IMR-90 (cell line): ENCODE data around the gene DNAJC5G. TPM values are rescaled to one million over a fixed set of nuclear protein-coding genes. Genes with fewer than 3 reads are reported as not detected.

Experiments used
- ATAC-seq: fragments of 200-7000 bp; cut with Tn5 transposase; 2 replicates; pipeline ENCODE4 v1.9.1; 2020; ENCODE audit warnings: low read depth, mild to moderate bottlenecking, moderate library complexity
- BruUV-seq: library from RNA; stranded (reverse); fragments of 400-500 nt; replicated peaks from 2 replicates; lab custom pipeline; 2021; lab: Mats Ljungman, UMichigan
- CTCF ChIA-PET: fragments of 300-600 bp; formaldehyde crosslinking; extraction: SDS; loops from one replicate; lab custom pipeline; 2021; ENCODE audit warnings: antibody characterized with exemption; lab: Yijun Ruan, JAX
- POLR2A ChIA-PET: fragments of 300-600 bp; sonication (Branson Sonifier 250); formaldehyde crosslinking; loops from one replicate; lab custom pipeline; 2022; ENCODE audit warnings: antibody characterized with exemption; ENCODE audit not compliant: unreplicated experiment; lab: Charles Lee
- DNase-seq: peaks from one replicate; pipeline ENCODE4 v3.0.0; 2013
- H2AFZ ChIP-seq: replicated peaks from 2 replicates; pipeline ENCODE3; 2013; ENCODE audit warnings: low read length, mild to moderate bottlenecking; ENCODE audit not compliant: poor library complexity
- H2AK5ac ChIP-seq: 2 replicates; pipeline ENCODE4 v1.6.1; 2013; ENCODE audit warnings: low read depth, low read length, inconsistent platforms
- H2AK9ac ChIP-seq: replicated peaks from 2 replicates; pipeline ENCODE3; 2013; ENCODE audit warnings: mild to moderate bottlenecking, low read depth, low read length, moderate library complexity; ENCODE audit not compliant: poor library complexity
- H2BK120ac ChIP-seq: 2 replicates; pipeline ENCODE4 v1.6.1; 2013; ENCODE audit warnings: low read depth, low read length, inconsistent platforms
- H2BK15ac ChIP-seq: 3 replicates; pipeline ENCODE4 v1.6.1; 2013; ENCODE audit warnings: low read depth, low read length, inconsistent platforms
- H2BK20ac ChIP-seq: 2 replicates; pipeline ENCODE4 v1.6.1; 2013; ENCODE audit warnings: low read depth, mild to moderate bottlenecking, inconsistent platforms, low read length, moderate library complexity
- H2BK5ac ChIP-seq: 2 replicates; pipeline ENCODE4 v1.6.1; 2013; ENCODE audit warnings: mild to moderate bottlenecking, low read depth, low read length, inconsistent platforms; ENCODE audit not compliant: poor library complexity, severe bottlenecking
- H3K14ac ChIP-seq: replicated peaks from 2 replicates; pipeline ENCODE4 v1.6.1; 2013; ENCODE audit warnings: low read depth, low read length, inconsistent platforms
- H3K18ac ChIP-seq: 2 replicates; pipeline ENCODE4 v1.6.1; 2013; ENCODE audit warnings: low read depth, low read length, control low read depth
- H3K23ac ChIP-seq: 2 replicates; pipeline ENCODE4 v1.6.1; 2013; ENCODE audit warnings: low read depth, low read length, inconsistent platforms
- H3K27ac ChIP-seq: 2 replicates; pipeline ENCODE4 v1.5.1; 2013; ENCODE audit warnings: mild to moderate bottlenecking, control low read depth, low read length; ENCODE audit not compliant: insufficient read depth
- H3K27me3 ChIP-seq: 2 replicates; pipeline ENCODE4 v1.6.1; 2013; ENCODE audit warnings: low read length; ENCODE audit not compliant: control insufficient read depth, insufficient read depth
- H3K36me3 ChIP-seq: 2 replicates; pipeline ENCODE4 v1.6.1; 2013; ENCODE audit warnings: low read length, mixed read lengths; ENCODE audit not compliant: control insufficient read depth, insufficient read depth
- H3K4ac ChIP-seq: 2 replicates; pipeline ENCODE4 v1.6.1; 2013; ENCODE audit warnings: low read depth, low read length, inconsistent platforms
- H3K4me1 ChIP-seq: 2 replicates; pipeline ENCODE4 v1.6.1; 2013; ENCODE audit warnings: low read length, mixed read lengths; ENCODE audit not compliant: control insufficient read depth, insufficient read depth
- H3K4me2 ChIP-seq: 2 replicates; pipeline ENCODE4 v1.6.1; 2013; ENCODE audit warnings: low read depth, mild to moderate bottlenecking, control low read depth, low read length, moderate library complexity
- H3K4me3 ChIP-seq: 2 replicates; pipeline ENCODE4 v1.5.1; 2013; ENCODE audit warnings: low read depth, mild to moderate bottlenecking, control low read depth, low read length, moderate library complexity; ENCODE audit not compliant: insufficient read depth
- H3K56ac ChIP-seq: 2 replicates; pipeline ENCODE4 v1.6.1; 2013; ENCODE audit warnings: low read length, inconsistent platforms; ENCODE audit not compliant: insufficient read depth; ENCODE audit errors: extremely low read depth
- H3K79me1 ChIP-seq, 2 experiments: 2 replicates each; pipeline ENCODE4 v1.6.1; 2013; ENCODE audit warnings: low read length in 2 of 2, inconsistent platforms in 1 of 2, low read depth in 1 of 2
- H3K9ac ChIP-seq: 2 replicates; pipeline ENCODE4 v1.6.1; 2013; ENCODE audit warnings: low read depth, low read length, control low read depth
- H3K9me1 ChIP-seq: 2 replicates; pipeline ENCODE4 v1.6.1; 2013; ENCODE audit warnings: low read length, inconsistent platforms; ENCODE audit not compliant: insufficient read depth
- H3K9me3 ChIP-seq: 2 replicates; pipeline ENCODE4 v1.6.1; 2013; ENCODE audit warnings: low read length; ENCODE audit not compliant: control insufficient read depth, insufficient read depth
- H4K20me1 ChIP-seq: 2 replicates; pipeline ENCODE4 v1.6.1; 2013; ENCODE audit warnings: low read length, inconsistent platforms; ENCODE audit not compliant: insufficient read depth
- H4K5ac ChIP-seq: 2 replicates; pipeline ENCODE4 v1.6.1; 2013; ENCODE audit warnings: mild to moderate bottlenecking, low read depth, low read length, control low read depth
- H4K8ac ChIP-seq, 2 experiments: 2 replicates each; pipeline ENCODE4 v1.6.1; 2013; ENCODE audit warnings: low read depth in 2 of 2, low read length in 2 of 2, control low read depth in 1 of 2, inconsistent platforms in 1 of 2
- H4K91ac ChIP-seq: 2 replicates; pipeline ENCODE4 v1.6.1; 2013; ENCODE audit warnings: low read depth, low read length, inconsistent platforms; ENCODE audit not compliant: insufficient read depth
- MXI1 ChIP-seq: IDR thresholded peaks from 2 replicates; pipeline ENCODE4 v1.6.1; 2012; ENCODE audit warnings: low read depth, mild to moderate bottlenecking, low read length, moderate library complexity, borderline replicate concordance
- WGBS, 2 experiments: methylation state at CpG; one replicate each; pipeline versions ENCODE4 v1.1.5 to v1.1.7; 2013; ENCODE audit warnings: missing lambda C conversion rate in 2 of 2; ENCODE audit not compliant: insufficient read length in 1 of 2; ENCODE audit errors: extremely low coverage in 2 of 2; 5-methylcytosine and 5-hydroxymethylcytosine counted together
- dilution Hi-C: fragments of 300-500 bp; cut with HindIII; formaldehyde crosslinking; loops from one replicate; pipeline ENCODE4 v1.14.3; 2018; ENCODE audit warnings: low sequenced_read_pairs; ENCODE audit not compliant: unreplicated experiment
- in situ Hi-C: fragments of 300-500 bp; cut with MboI; formaldehyde crosslinking; loops from 3 replicates; pipeline ENCODE4 v1.14.3; 2019; ENCODE audit warnings: low sequenced_read_pairs, inconsistent platforms, mixed read lengths
- intact Hi-C: fragments of 100-400 bp; cut with micrococcal nuclease; formaldehyde crosslinking; loops from 2 replicates; pipeline ENCODE4 v1.10.0; 2022
- polyA plus RNA-seq, 3 experiments: library from polyadenylated mRNA; depleted of rRNA; stranded (reverse); fragments of >200 nt; gene quantifications; 2 replicates each; pipeline ENCODE4 v1.2.3, GENCODE V29; 2012; ENCODE audit warnings: low replicate concordance in 1 of 3
- total RNA-seq: library from RNA; depleted of rRNA; stranded (reverse); fragments of >200 nt; gene quantifications from 2 replicates; pipeline ENCODE4 v1.2.3, GENCODE V29; 2012

Gene DNAJC5G
- total and polyA plus RNA-seq, 2 of the 4 experiments (the other 2 are of a cell fraction), result not detected

- 99% methylated on average over 7 of the region's 12 CpGs; no CpG with 5 or more reads in 1 of the 2 experiments for WGBS, 2 experiments
- Histone ChIP-seq H4K91ac (no peak overlapping the region), H3K9me3 (no peaks in the 10 kb centered on the region), H3K14ac (no peak overlapping the region), H3K4me1 (no peaks in the 10 kb centered on the region), H2AFZ (no peak overlapping the region), H2AK5ac (no peak overlapping the region), H4K5ac (no peak overlapping the region), H4K8ac (no peak overlapping the region), H3K9ac (no peak overlapping the region), H3K36me3 (peaks cover 88% of the 10 kb centered on the region), H2AK9ac (no peak overlapping the region), H2BK20ac (no peak overlapping the region), H2BK120ac (no peak overlapping the region), H3K4me2 (no peak overlapping the region), H3K79me1 (no peaks in the 10 kb centered on the region; a peak in 1 of 4 replicates), H3K4ac (no peak overlapping the region), H3K18ac (no peak overlapping the region), H4K20me1 (no peaks in the 10 kb centered on the region), H2BK5ac (no peak overlapping the region), H3K56ac (no peak overlapping the region), H3K9me1 (no peaks in the 10 kb centered on the region; the same call in 1 of the 2 replicates), H3K23ac (no peak overlapping the region), H3K27ac (no peak overlapping the region), H3K27me3 (no peaks in the 10 kb centered on the region), H3K4me3 (no peak overlapping the region), H2BK15ac (no peak overlapping the region)
- dilution Hi-C loops, result no loop called here
- intact Hi-C loops, result no loop called here
- no peak for ATAC-seq
- no peak for DNase-seq
- TF ChIP-seq MXI1, result no peak
- no TSS peak for BruUV-seq
- CTCF ChIA-PET, result no interaction called here
- in situ Hi-C loops, result no loop called here
- POLR2A ChIA-PET, result no interaction called here
Observed at GRCh38 chr2:27236136-27236535, 39.1 kb upstream of the DNAJC5G start.
